MM.1S (cell line): Measurements from ENCODE around the gene TULP4.

ENCODE experiments used
- DNase-seq: peaks from one replicate; pipeline ENCODE4 v3.0.0-alpha.2; 2015
- H2AFZ ChIP-seq: fragments of 300-600 bp; sonication (generic); 2 replicates; pipeline ENCODE4 v1.6.0; 2016; ENCODE audit warnings: antibody characterized with exemption, low read length
- H3F3A ChIP-seq: fragments of 300-600 bp; sonication (generic); 2 replicates; pipeline ENCODE4 v1.6.1; 2016; ENCODE audit warnings: mild to moderate bottlenecking, antibody characterized with exemption, low read length, moderate library complexity, mixed read lengths; ENCODE audit not compliant: insufficient read depth
- H3K27ac ChIP-seq: fragments of 300-600 bp; sonication (generic); 2 replicates; pipeline ENCODE4 v1.5.1; 2016; ENCODE audit warnings: mild to moderate bottlenecking, low read length
- H3K27me3 ChIP-seq: fragments of 300-600 bp; sonication (generic); replicated peaks from 2 replicates; pipeline ENCODE4 v1.6.0; 2016; ENCODE audit warnings: low read length; ENCODE audit not compliant: insufficient read depth
- H3K36me3 ChIP-seq: fragments of 300-600 bp; sonication (generic); replicated peaks from 2 replicates; pipeline ENCODE4 v1.6.1; 2016; ENCODE audit warnings: mild to moderate bottlenecking, low read length, mixed read lengths; ENCODE audit not compliant: insufficient read depth
- H3K4me1 ChIP-seq: fragments of 300-600 bp; sonication (generic); 2 replicates; pipeline ENCODE4 v1.6.1; 2016; ENCODE audit warnings: low read length, mixed read lengths
- H3K4me2 ChIP-seq: fragments of 300-600 bp; sonication (generic); 2 replicates; pipeline ENCODE4 v1.6.0; 2016; ENCODE audit warnings: low read depth, low read length
- H3K4me3 ChIP-seq: fragments of 300-600 bp; sonication (generic); 2 replicates; pipeline ENCODE4 v1.5.1; 2016; ENCODE audit warnings: low read length, mixed read lengths
- H3K79me2 ChIP-seq: fragments of 300-600 bp; sonication (generic); 2 replicates; pipeline ENCODE4 v1.6.1; 2016; ENCODE audit warnings: mixed run types, low read length, mixed read lengths
- H3K9ac ChIP-seq: fragments of 300-600 bp; sonication (generic); 2 replicates; pipeline ENCODE4 v1.6.1; 2016; ENCODE audit warnings: low read length, mixed read lengths
- H3K9me2 ChIP-seq: fragments of 300-600 bp; sonication (generic); replicated peaks from 2 replicates; pipeline ENCODE4 v1.6.1; 2016; ENCODE audit warnings: mild to moderate bottlenecking, low read length, mixed read lengths; ENCODE audit not compliant: insufficient read depth
- H3K9me3 ChIP-seq: fragments of 300-600 bp; sonication (generic); replicated peaks from 2 replicates; pipeline ENCODE4 v1.6.1; 2016; ENCODE audit warnings: mild to moderate bottlenecking, low read length, mixed read lengths; ENCODE audit not compliant: insufficient read depth
- H4K20me1 ChIP-seq: fragments of 300-600 bp; sonication (generic); 2 replicates; pipeline ENCODE4 v1.6.1; 2016; ENCODE audit warnings: mild to moderate bottlenecking, low read length, moderate library complexity, mixed read lengths; ENCODE audit not compliant: insufficient read depth
- EZH2 ChIP-seq: fragments of 300-600 bp; sonication (generic); optimal IDR thresholded peaks from 2 replicates; pipeline ENCODE3; 2017; ENCODE audit warnings: low read depth, mild to moderate bottlenecking, antibody characterized with exemption, low read length, mixed read lengths
- EZH2phosphoT487 ChIP-seq: fragments of 300-600 bp; sonication (generic); IDR thresholded peaks from 2 replicates; pipeline ENCODE4 v1.6.1; 2018; ENCODE audit warnings: antibody characterized with exemption, low read length
- TF ChIP-seq, protein P1 (sequence below): fragments of 300-600 bp; sonication (generic); IDR thresholded peaks from 2 replicates; pipeline ENCODE4 v1.5.1; 2016; ENCODE audit warnings: antibody characterized with exemption, low read length, mixed read lengths

Gene TULP4

DNA sequence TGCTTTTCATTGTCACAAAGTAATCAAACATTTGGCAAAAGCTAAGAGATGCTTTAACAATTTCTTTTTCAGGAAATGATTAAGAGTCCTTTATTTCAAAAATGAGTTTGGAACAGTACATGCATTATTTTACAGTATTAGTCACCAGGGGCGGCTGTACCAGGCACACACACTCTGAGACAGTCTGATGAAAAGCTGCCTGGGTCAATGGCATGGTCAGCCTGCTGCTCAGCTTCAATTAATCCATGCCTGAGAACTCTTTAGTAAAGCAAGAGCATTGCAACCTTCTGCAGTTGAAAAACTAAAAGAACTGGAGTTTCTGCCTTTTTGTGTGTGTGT is 105.5 kb downstream of the TULP4 start:
- DNase-seq, result no peak
- Histone ChIP-seq H4K20me1 (no peaks in the 10 kb centered on the region), H3K4me3 (no peak overlapping the region), H3K36me3 (no peaks in the 10 kb centered on the region), H2AFZ (no peak overlapping the region), H3F3A (no peaks in the 10 kb centered on the region), H3K4me1 (no peaks in the 10 kb centered on the region), H3K4me2 (no peak overlapping the region), H3K9ac (no peak overlapping the region), H3K79me2 (no peaks in the 10 kb centered on the region), H3K27ac (no peak overlapping the region), H3K9me3 (no peaks in the 10 kb centered on the region), H3K9me2 (no peaks in the 10 kb centered on the region), H3K27me3 (no peaks in the 10 kb centered on the region)
- TF ChIP-seq EZH2phosphoT487 (no peak), EZH2 (no peak)

DNA sequence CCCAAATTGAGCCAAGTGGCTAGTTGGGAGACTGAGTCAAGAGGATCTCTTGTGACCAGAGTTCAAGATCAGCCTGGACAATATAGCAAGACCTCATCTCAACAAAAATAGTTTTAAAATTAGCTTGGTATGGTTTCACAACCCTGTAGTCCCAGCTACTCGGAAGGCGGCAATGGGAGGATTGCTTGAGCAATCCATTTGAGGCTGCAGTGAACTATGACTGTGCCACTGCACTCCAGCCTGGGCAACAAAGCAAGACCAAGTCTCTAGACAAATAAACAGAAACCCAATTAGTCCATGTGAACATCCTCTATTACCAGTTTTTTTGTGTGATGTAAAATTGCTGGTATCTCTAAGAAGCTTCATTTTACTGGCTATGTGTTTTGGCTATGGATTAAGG is 106.2 kb downstream of the TULP4 start:
- no peaks in the 10 kb centered on the region for H3F3A ChIP-seq
- H3K4me1 ChIP-seq, result no peaks in the 10 kb centered on the region
- H3K79me2 ChIP-seq, result no peaks in the 10 kb centered on the region
- no peaks in the 10 kb centered on the region for H3K36me3 ChIP-seq
- H3K9me2 ChIP-seq, result no peaks in the 10 kb centered on the region
- H4K20me1 ChIP-seq, result no peaks in the 10 kb centered on the region
- H2AFZ ChIP-seq, result no peak overlapping the region
- TF ChIP-seq EZH2 (no peak), EZH2phosphoT487 (no peak)
- TF ChIP-seq, protein P1, sequence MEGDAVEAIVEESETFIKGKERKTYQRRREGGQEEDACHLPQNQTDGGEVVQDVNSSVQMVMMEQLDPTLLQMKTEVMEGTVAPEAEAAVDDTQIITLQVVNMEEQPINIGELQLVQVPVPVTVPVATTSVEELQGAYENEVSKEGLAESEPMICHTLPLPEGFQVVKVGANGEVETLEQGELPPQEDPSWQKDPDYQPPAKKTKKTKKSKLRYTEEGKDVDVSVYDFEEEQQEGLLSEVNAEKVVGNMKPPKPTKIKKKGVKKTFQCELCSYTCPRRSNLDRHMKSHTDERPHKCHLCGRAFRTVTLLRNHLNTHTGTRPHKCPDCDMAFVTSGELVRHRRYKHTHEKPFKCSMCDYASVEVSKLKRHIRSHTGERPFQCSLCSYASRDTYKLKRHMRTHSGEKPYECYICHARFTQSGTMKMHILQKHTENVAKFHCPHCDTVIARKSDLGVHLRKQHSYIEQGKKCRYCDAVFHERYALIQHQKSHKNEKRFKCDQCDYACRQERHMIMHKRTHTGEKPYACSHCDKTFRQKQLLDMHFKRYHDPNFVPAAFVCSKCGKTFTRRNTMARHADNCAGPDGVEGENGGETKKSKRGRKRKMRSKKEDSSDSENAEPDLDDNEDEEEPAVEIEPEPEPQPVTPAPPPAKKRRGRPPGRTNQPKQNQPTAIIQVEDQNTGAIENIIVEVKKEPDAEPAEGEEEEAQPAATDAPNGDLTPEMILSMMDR, result no peak
- H3K4me3 ChIP-seq, result no peak overlapping the region
- H3K27me3 ChIP-seq, result no peaks in the 10 kb centered on the region
- H3K4me2 ChIP-seq, result no peak overlapping the region
- DNase-seq, result no peak
- no peak overlapping the region for H3K9ac ChIP-seq
- H3K9me3 ChIP-seq, result no peaks in the 10 kb centered on the region
- H3K27ac ChIP-seq, result no peak overlapping the region

DNA sequence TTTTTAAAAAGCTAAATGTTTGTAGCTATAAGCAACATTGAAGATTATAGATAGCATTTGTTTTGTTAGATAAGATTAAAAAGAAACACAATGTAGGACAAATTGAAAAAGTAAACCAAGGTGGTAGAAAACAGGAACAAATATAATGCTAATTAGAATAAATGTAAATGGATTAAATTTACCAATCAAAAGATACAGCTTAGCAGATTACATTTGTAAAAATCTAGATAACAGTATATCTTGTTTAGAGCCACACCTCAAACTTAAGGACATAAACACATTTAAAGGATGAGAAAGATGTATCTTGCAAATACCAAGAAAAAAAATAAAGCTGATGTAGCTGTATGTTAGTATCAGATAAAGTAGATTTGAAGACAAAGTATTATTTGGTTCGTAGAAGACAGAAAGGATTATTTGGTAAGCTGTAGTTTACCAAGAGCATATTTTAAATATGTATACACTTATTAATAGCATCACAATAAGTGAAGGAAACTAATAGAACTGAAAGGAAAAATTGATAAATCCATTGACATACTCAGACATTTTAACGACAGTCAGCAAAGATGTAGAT is 107.2 kb downstream of the TULP4 start:
- Histone ChIP-seq H3K27me3 (no peaks in the 10 kb centered on the region), H4K20me1 (no peaks in the 10 kb centered on the region), H3K9ac (no peak overlapping the region), H3K9me3 (no peaks in the 10 kb centered on the region), H3K36me3 (no peaks in the 10 kb centered on the region), H3K27ac (no peak overlapping the region), H3K4me1 (no peaks in the 10 kb centered on the region), H2AFZ (no peak overlapping the region), H3K79me2 (no peaks in the 10 kb centered on the region), H3F3A (no peaks in the 10 kb centered on the region), H3K4me2 (no peak overlapping the region), H3K4me3 (no peak overlapping the region), H3K9me2 (no peaks in the 10 kb centered on the region)
- no peak for DNase-seq
- TF ChIP-seq EZH2 (no peak), EZH2phosphoT487 (no peak)
- TF ChIP-seq, protein P1, result no peak

DNA sequence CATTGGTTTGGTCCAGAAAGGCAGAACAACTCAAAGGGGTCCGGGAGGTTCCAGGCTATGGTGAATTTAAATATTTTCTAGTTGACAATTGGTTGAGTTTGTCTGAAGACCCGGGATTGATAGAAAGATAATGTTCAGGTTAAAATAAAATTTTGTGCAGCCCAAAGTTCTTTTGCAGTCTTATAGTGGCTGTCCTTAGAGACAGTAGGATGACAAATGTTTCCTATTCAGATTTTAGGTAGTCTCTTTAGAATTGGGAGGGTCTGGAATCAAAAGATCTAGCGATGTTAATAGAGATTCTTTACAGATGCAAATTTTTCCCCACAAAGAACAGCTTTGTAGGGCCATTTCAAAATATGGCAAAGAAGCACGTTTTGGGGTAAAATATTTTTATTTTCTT is 109.1 kb downstream of the TULP4 start:
- TF ChIP-seq, protein P1, result no peak
- TF ChIP-seq EZH2, result no peak
- no peak for TF ChIP-seq EZH2phosphoT487
- no peak for DNase-seq
- no peak overlapping the region for H3K9ac ChIP-seq
- H3K36me3 ChIP-seq, result no peaks in the 10 kb centered on the region
- no peak overlapping the region for H3K4me3 ChIP-seq
- no peaks in the 10 kb centered on the region for H3K79me2 ChIP-seq
- no peaks in the 10 kb centered on the region for H4K20me1 ChIP-seq
- H3K27ac ChIP-seq, result no peak overlapping the region
- no peaks in the 10 kb centered on the region for H3K9me2 ChIP-seq
- H3K4me1 ChIP-seq, result no peaks in the 10 kb centered on the region
- no peaks in the 10 kb centered on the region for H3K27me3 ChIP-seq
- H3F3A ChIP-seq, result no peaks in the 10 kb centered on the region
- no peak overlapping the region for H3K4me2 ChIP-seq
- H3K9me3 ChIP-seq, result no peaks in the 10 kb centered on the region
- no peak overlapping the region for H2AFZ ChIP-seq
